Stimulated activated CD8-positive, alpha-beta memory T cell treated with anti-CD3 and anti-CD28 coated beads, Interleukin-12 subunit alpha, Interleukin-12 subunit beta, amount 100 ng/mL, for 24 hours (primary cell): ENCODE data around the gene HIVEP2.

Experiments used
- DNase-seq: peaks from one replicate; pipeline ENCODE4 v3.0.0-alpha.2; 2020; ENCODE audit errors: extremely low read depth

HIVEP2 gene

GRCh38 chr6:142786476-142786875, 158.5 kb downstream of the HIVEP2 start:
- DNase-seq = no peak

DNA sequence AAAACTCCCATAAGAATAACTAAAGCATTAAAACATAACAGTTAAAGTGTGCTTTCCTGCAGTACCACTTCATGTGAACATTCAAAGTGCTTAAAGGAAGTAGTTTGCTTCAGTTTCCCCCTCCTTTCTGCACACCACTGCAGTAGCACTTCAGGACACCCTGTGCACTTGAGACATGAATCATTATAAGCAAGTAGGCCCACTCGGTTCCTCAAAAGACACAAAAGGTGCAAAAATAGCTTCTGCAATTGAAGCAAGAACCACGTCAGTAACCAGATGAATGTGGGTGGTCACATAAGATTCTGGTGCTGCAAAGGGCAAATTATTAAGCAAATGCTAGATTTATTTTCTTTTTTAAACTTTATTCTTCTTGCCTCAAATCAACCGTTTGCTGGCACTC, 160.6 kb downstream of the HIVEP2 start:
- DNase-seq = no peak

DNA sequence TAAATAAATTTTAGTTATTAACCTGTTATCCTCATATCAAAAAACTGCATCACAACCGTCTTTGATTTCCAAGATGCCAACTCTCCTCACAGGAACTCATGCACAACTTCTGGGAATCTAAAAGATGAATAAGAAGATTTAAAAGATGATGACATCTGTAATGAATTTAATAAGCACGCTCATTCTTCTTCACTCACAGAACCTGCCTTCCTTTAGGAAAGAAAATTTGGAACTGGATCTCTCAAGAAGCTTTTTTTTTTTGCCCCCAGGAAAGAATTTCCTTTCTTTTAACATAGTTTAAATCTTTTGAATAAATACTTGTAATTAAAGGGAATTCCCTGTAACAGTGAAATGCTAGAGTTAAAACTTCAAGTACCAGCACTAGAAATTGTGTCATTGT, 161.5 kb downstream of the HIVEP2 start:
- DNase-seq = no peak

DNA sequence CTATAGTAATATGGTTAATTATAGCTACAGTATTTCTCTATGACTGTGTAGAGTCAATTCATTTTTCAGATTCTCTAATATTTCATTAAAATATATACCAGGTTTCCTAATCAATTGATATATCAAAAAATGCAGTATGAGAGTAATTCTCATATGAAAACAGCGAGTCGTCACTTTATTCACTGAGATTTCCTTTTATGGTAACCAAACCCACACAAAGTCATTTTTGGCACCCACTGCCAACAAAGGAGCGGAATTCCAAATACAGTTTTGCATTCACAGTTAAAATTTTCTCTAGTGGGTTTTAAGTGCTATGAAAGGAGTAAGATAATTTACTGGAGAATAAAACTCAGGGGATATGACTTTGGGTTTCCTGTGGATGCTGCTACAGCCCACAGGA, 163.8 kb downstream of the HIVEP2 start:
- DNase-seq = no peak

GRCh38 chr6:142773859-142774648, 170.9 kb downstream of the HIVEP2 start:
- DNase-seq = no peak

DNA sequence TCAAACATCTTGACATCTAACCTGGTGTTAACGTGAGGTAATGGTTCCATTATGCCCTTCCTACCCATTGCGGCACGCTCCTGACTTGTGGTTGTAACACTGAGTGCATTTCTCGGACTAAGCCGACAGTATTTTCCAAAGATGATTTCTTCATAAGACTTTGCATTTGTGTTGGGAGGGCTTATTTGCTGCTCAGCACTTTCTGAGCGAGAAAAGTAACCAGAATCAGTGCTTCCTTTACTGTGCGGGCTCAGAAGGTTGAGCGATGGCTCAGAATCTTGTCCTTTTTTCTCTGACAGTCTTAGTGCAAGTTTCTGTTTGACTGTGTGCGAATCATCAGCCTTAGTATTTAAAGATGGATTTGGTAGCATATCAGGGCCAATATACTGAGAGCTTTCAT, 171.7 kb downstream of the HIVEP2 start:
- no peak for DNase-seq

- no peak for DNase-seq
Observed at GRCh38 chr6:142771162-142771561, 173.8 kb downstream of the HIVEP2 start.

DNA sequence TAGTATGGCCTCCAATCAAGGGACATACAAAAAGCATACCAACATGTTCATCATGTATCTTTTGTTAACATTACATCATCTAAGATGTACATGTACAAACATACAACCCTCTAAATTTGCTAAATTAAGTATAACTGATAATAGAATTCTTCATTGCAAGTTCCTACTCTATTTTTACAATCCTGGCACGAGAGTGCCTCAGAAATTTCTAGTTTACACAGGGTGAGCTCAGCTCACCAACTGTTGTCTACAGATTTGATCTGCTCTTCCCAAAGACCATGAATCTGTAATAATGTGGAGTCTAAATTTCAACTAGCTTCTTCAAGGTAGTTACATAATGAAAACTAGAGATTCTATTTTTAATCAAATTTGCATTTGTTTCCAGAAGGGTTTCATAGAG, 179.7 kb downstream of the HIVEP2 start:
- no peak for DNase-seq

- no peak for DNase-seq
Observed at GRCh38 chr6:142764311-142764710, 180.7 kb downstream of the HIVEP2 start.

DNA sequence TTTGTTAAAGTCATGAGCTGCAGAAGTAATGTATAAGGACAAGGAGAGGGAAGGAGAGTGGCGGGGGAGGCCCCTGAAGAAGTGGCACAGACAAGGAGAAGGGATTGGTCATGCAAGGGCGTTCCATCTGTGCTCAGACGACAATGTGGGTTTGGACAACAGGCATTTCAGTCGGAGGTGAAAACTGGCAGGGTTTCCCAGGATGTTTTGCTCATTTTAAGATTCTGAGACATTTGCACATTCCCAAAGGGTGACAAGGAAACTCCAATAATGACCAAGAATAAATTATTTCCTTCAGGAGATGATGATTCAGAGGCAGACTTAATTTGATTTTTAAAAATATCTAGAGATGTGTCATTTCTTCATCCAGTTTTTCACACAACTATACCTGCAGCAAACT, 181.8 kb downstream of the HIVEP2 start:
- no peak for DNase-seq

DNA sequence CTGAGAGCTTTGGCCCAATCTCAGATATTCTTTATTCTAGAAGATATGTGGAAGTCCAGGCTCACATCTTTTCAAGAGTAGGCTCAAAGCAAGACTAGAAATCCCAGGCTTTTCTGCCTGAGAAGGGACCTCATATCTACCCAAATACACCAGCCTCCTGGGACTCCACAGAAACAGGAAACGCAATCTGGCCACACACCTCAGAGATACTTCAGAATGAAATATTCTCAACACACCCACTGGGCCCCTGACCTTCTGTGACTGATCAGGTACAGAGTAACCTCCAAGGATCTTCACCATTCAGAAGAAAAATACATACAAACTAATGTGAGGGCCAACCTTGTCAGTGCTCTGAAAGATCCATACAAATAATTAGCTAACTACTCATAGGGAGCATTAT, 183.2 kb downstream of the HIVEP2 start:
- no peak for DNase-seq

DNA sequence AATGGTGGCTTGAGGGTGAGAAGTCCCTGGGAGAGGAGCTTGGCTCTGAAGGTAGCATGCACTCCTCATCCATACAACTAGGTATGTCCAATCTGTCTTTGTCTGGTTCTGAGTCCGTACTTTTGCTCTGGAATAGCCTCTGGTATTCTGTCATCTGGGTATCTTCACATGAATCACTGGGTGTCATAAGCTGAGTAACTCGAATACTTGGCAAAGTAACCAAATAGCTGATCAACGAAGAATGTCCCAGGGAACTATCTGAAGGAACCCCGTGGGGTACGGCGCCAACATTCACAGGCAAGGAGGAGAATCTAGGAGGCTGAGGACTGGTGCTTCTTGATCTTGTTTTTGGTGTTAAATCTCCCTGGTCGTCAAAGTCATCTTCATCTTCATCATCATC, 184.8 kb downstream of the HIVEP2 start:
- no peak for DNase-seq

GRCh38 chr6:142758629-142759025, 186.3 kb downstream of the HIVEP2 start:
- no peak for DNase-seq

- no peak for DNase-seq
Observed at GRCh38 chr6:142757852-142758628, 186.9 kb downstream of the HIVEP2 start.

- DNase-seq = no peak
Observed at GRCh38 chr6:142756215-142756630, 188.8 kb downstream of the HIVEP2 start.

GRCh38 chr6:142753196-142753595, 191.8 kb downstream of the HIVEP2 start:
- DNase-seq = no peak

DNA sequence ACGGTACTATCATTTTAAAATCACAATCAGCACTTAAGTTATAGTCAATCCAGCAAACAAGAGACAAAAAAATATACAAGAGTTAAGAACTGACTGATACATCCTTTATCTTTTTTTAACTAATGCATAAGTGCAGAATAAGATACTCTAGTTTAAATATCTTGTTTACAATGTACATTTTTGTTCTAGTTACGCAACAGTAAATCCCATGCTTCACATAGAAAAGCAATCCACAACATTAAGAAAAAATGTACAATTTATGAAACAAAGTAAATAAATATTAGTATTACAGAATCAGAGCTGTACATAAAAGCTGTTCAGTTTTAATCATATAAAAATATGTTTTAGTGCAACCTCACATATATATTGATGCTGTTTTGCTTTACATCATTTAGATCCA, 192.6 kb downstream of the HIVEP2 start:
- no peak for DNase-seq

DNA sequence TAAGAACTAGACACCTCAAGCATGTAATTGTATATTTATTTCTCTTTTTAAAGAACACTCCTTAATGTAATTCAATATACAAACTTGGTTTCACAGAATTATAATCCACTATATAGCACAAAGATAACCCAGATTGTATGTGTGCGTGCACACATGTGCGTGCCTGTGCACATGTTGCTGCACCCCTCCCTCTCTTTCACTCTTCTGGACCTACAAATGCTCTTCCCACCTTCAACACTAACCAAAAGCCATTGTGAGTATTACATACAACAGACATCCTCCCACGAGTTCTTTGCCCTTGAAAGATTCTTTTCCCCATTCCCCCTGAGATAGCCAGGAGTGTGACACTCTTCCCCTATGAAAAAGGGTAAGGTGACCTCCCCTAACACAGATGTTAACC, 193.5 kb downstream of the HIVEP2 start:
- DNase-seq = no peak

DNA sequence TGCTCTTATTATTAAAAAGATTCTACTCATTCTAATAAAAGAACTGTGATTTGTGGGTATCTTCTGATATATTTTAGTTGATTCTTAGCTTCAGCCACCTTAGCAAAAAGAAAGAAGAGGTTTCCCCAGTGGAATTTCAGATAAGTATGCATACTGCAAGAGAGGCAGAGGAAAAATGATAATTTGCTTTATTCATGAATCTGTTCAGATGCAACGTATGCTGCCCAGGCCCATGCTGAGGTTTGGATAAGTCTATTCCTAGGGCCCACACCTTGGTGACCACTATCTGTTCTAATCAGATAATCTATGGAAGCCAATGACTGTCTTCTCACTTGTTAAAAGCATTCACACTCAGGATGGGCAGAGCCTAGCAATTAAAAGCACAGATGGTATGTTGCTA, 194.0 kb downstream of the HIVEP2 start:
- no peak for DNase-seq

DNA sequence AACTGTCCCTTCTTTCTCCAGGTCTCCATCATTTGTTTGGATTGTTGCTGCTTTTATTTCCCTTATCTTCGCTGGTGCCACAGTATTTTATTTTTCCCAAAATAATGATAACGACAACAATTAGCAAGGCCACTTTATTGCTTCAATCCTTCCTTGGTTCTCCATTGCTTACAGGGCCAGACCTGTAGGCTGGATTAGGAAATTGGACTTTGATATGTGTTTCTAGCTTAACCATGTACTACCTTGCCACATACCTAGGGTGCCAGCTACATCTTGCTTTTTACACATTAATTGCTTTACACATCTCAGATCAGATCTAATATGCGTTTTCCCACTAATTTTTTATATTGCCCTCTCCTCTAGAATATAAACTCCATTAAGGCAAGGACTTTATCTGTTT, 195.4 kb downstream of the HIVEP2 start:
- no peak for DNase-seq

- no peak for DNase-seq
Observed at GRCh38 chr6:142746524-142746923, 198.5 kb downstream of the HIVEP2 start.

DNA sequence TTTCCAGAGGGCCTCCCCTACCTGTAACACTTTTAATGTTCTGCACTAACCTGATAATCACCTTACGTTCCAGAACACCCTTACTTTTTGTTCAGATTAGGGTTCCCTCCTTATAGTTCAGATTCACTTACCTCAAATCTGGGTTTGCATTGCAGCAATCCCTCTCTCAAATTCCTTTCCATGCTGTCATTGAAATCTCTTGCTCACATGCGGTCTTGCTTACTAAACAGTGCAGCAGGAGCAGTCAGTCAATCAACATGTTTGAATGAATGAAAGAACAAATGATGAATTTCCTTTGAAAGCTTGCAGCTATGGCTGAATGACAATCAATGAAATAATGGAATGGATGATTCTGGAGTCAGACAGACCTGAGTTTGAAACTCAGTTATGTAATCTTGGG, 200.1 kb downstream of the HIVEP2 start:
- no peak for DNase-seq

GRCh38 chr6:142740449-142740848, 204.5 kb downstream of the HIVEP2 start:
- DNase-seq = no peak
